ENCODE measurements around the gene EXD3.

The EXD3 gene

DNA sequence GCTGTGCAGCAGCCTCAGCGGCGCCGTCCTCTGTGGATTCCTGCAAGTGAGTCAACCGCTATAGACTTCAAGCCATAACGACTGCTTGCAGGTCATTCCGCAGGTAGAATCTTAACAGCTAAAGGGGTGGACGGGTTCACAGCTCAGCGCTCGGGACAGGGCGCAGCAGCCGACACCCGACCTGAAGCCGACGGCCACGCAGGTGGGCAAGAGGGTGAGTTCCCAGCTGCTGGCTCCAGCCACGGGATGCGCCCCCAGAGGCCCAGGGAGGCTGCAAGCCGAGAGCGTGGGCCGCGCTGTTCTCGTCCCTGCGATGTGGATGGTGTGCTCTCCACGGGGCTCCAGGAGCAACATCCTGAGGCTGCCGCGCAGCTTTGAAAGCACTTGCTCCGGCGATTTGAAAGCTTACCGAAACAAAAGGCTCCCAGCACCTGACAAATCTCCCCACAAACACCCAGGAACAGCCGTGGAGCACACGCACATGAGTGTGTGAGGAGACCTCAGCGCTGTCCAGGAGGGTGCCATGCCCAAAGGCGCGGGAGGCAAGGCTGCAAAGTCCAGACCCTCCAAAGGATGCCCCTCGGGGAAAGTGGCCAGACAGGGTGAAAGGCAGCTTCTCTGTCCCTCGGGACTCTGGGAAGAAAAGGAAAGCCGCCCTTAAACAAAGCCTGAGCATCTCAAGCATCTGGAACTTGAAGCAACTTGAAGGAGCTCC is 48.7 kb downstream of the EXD3 start:
- no peak for DNase-seq

DNA sequence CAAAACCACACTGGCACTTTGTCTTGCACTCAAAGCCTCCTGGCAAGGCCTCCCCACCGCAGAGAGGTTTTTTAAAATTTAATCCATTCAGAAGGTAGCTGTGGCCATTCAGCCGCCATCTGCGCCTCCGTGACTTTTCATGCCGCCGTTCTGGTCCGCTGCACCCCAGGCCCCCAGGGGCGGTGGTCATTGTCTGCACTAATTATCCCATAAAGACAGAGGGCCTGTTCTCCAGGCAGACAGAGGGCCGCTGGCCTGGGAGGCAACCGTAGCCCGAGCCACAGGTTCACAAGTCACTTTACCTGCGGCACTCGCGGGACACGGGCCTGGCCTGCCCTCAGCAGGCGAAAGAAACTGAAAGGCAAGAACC is 49.4 kb downstream of the EXD3 start:
- DNase-seq = no peak

GRCh38 chr9:137372693-137373610 is 50.0 kb downstream of the EXD3 start:
- no peak for DNase-seq

DNA sequence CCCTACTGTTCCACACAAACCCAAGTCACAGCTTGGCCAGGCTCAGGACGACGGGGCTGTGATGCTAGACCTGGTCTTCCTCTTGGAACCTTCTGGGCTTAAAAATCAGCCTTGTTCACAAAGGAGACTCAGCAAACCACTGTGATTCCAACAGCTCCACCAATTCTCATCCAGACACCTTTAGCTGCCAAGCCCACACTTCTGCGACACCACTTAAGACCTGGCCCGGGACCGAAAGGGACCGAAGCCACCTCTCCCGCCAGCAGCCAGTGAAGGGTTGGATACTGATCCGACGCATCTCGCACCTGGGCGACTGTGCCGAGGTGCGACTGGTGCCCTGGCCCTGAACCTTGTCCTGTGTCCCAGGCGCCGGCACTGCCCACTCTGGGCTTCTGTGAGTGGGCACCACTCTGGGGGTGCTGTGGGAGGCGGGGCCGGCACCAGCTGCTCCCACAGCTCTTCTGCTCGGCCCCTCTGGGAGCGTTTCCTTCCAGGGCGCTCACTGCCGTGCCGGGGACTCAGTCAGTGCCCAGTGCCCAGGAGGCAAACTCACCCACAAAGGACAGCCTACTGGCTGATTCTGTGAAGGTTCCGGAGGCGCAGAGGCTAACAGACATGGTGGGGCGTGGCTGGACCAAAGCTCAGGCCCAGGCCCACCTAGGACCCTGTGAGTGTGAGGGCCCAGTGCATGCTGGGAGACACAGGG is 50.9 kb downstream of the EXD3 start:
- no peak for DNase-seq

GRCh38 chr9:137371521-137371941 is 51.4 kb downstream of the EXD3 start:
- DNase-seq = no peak

GRCh38 chr9:137370865-137371520 is 52.0 kb downstream of the EXD3 start:
- no peak for DNase-seq

GRCh38 chr9:137369911-137370764 is 52.8 kb downstream of the EXD3 start:
- no peak for DNase-seq

DNA sequence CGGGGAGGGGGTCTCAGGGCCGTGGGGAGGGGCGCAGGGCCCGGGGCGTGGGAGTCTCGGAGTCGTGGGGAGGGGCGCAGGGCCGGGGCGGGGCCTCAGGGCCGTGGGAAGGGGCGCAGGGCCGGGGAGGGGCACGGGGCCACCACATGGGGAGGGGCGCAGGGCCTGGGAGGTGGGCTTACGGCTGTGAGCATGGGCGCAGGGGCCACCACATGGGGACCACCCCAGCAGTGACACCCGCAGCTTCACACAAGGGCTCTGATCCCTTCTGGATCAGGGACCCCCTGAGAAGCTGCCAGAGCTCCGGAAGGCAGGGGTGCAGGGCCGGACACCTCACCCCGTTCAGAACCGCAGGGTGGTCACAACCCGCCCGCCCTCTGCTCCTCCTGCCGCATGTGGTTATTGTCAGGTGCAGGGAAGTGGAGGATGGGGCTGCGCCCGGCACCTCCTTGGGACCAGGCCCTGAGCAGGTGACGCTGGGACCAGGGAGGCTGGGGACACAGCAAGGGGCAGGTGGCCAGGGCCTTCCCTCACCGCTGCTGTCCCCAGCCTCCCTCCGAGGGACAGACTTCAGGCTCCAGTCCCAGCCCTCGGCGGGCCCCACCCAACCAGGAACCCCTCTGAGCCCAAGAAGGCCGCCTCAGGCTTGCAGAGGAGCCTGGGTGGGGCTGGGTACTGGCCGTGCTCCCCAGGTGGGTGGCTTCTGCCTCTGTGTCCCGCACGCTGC is 53.7 kb downstream of the EXD3 start:
- DNase-seq = no peak

DNA sequence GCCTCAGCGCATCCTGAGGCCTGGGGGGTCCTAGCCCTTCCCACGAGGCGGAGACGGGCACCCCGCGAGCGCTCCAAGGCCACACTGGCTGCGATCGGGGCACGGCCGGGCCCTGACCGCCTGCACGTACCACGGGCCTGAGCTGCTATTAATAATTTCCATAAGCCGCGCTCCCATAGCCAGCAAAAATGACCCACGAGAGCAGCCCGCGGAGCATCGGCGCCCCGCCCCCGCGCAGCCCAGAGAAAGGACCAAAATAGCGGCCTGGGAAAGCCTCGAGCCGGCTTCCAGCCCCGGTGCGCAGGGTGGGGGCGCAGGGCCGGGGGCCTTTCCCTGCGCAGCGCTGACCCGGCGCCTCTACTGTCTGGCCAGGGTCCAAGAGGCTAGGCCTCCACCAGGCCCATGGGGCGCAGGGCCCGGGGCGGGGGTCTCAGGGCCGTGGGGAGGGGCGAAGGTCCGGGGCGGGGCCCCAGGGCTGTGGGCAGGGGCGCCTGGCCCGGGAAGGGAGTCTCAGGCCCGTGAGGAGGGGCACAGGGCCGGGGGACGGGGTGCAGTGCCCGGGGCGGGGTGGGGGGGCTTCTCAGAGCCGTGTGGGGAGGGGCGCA is 54.4 kb downstream of the EXD3 start:
- DNase-seq = no peak

GRCh38 chr9:137367506-137368430 is 55.2 kb downstream of the EXD3 start:
- no peak for DNase-seq

DNA sequence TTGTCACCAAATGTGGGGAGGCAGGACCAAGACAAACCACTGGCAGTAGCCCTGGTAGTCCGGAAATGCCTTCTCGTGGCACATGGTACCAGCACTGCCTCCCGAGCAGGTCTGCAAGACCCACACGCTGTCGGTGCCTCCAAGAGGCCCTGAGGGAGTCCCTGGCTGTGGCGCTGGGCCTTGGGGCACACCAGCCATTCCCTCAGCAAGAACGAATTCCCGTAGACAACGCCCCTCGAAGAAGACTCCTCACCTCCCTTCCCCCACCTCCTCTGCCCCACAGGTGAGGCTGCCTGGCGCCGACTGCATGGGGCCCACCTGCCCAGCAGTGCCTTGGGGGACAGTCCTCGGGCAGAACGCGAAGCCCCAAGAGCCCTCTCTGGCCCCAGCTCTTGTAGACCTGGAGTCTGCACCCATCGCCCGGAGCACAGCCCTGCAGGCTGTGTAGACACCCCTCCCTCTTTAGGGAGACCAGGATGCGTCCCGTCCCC is 56.0 kb downstream of the EXD3 start:
- DNase-seq = no peak

GRCh38 chr9:137366445-137366810 is 56.5 kb downstream of the EXD3 start:
- DNase-seq = no peak

- no peak for DNase-seq
These were observed 57.2 kb downstream of the EXD3 start for GRCh38 chr9:137365552-137366444.

DNA sequence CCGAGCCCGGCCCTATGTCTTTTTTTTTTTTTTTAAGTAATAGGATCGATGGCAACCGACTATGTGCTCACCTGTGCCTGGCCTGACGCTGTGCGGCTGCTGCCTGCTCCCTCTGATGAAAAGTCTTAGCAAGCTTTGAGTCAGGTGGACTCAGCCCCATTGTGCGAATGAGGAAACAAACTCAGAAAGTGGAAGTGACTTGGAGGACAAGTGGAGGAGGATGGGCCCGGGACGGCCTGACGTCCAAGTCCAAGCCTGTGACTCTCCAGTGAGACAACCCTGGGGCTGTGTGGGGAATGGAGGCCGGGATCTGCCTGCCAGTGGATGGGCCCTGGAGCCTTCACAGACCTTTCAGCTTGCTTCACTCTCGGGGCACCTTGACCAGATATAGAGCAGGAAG is 57.9 kb downstream of the EXD3 start:
- no peak for DNase-seq

DNA sequence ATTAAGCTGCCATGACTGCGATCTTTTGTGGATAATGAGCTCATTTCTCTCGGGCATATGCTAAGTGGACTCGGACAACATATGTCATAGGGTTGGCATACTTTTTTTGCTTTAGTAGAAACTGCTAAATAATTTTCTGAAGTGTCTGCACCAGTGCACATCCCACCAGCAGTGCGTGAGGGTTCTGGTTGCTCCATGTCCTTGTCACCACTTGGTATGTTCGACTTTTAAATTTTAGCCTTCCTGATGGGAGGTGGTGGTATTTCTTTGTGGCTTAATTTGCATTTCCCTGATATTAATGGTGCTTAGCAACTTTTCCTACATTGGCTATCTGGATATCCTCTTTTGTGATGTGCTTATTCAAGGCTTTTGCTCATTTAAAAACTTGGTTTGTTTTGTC is 63.1 kb downstream of the EXD3 start:
- no peak for DNase-seq

DNA sequence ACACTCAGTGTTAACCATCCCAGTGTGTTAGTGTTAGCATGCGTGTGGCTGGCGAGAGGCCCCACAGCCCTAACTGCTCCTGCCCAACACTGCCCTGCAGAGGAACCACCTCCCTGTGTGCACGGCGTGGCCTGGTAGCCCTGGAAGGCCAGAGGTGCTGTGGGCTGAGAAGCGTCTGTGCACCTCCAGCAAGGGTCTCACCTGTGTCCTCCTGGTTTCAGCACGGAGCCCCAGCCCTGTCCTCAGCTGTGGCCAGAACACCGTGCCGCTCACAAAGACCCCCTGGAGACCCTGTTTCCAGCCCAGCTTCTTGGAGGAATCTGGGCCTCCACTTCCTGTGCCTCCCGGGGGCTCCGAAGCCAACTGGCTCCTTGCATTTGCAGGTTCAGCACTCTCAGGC is 64.8 kb downstream of the EXD3 start:
- DNase-seq = no peak

GRCh38 chr9:137357166-137357565 is 65.8 kb downstream of the EXD3 start:
- DNase-seq = no peak

DNA sequence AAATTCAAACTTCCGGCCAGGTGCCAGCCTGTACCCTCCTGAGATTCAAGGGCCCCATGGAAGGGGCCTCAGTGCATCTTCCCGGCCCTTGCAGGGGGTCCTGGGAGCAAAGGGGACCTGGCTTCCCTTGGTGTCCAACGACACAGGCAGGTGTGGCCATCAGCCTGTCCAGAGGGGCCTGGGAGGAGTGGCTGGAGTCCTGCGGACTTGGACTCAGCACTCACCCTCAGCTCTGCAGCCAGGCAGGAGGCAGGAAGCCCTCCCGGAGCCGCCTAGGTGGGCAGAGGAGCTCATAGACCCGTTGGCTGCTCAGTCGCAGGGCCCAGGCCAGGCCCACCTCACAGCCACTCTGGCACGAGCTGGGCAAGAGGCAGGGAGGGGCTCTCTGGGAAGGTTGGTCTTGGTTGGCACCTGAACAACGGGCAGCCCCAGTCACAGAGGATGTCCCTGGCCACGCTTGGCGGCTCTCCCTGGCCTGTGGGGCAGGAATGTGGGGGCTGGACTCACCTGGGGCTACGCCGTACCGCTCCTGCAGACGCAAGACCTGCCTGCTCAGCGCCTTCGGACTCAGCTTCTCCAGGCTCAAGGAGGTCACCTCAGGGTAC is 67.1 kb downstream of the EXD3 start:
- DNase-seq = no peak
